ENCODE results near the gene FRMD8.

GRCh38 chr11:65404638-65405339 lies 18.4 kb downstream of the FRMD8 start:
- no peak for TF ChIP-seq CTCF (conservative IDR thresholded peaks at IDR 0.05 in 1 of 2, IDR thresholded peaks at IDR 0.05 in 1 of 2; ENCODE audit: low read depth in 1 of 2, low read length in 2 of 2)
- TF ChIP-seq EZH2 (IDR thresholded peaks at IDR 0.05; ENCODE audit: low read length, missing control alignments): no peak

Data from fibroblast of lung (primary cell).